CD14-positive monocyte (primary cell): ENCODE measurements around the gene HPS5. TPM values are rescaled to one million over a fixed set of nuclear protein-coding genes. Genes with fewer than 3 reads are reported as not detected.
"Not testable (repeated sequence)": the region's sequence is repeated elsewhere in the genome, so short reads cannot be mapped to it uniquely, and the experiment has no call there.

Source experiments
- DNase-seq, 3 donors: peaks; one replicate each; pipeline ENCODE4 v3.0.0-alpha.2; 2011 to 2022
- H2AFZ ChIP-seq: 2 replicates; pipeline ENCODE4 v1.6.0; 2012; ENCODE audit warnings: mild to moderate bottlenecking, low read depth, low read length, inconsistent platforms; ENCODE audit not compliant: insufficient read depth, poor library complexity, severe bottlenecking
- H3K27ac ChIP-seq, 2 donors: 1 replicate in 1 of 2; 2 replicates in 1 of 2; pipeline ENCODE4 v1.5.1; 2012 to 2013; ENCODE audit warnings: low read length in 2 of 2, control low read depth in 1 of 2, inconsistent platforms in 1 of 2, low read depth in 1 of 2, mild to moderate bottlenecking in 1 of 2
- H3K27me3 ChIP-seq, 2 donors: one replicate each; pipeline versions ENCODE4 v1.6.0 to v1.6.1; 2011 to 2013; ENCODE audit warnings: low read length in 2 of 2; ENCODE audit not compliant: control insufficient read depth in 2 of 2, insufficient read depth in 2 of 2
- H3K36me3 ChIP-seq, 2 donors: replicated peaks in 1 of 2; 1 replicate in 1 of 2; 2 replicates in 1 of 2; pipeline versions ENCODE4 v1.5.1 to v1.6.1; 2012 to 2013; ENCODE audit warnings: low read length in 2 of 2, control low read depth in 1 of 2, inconsistent platforms in 1 of 2, mild to moderate bottlenecking in 1 of 2; ENCODE audit not compliant: insufficient read depth in 2 of 2, control insufficient read depth in 1 of 2
- H3K4me1 ChIP-seq, 2 donors: 1 replicate in 1 of 2; 2 replicates in 1 of 2; pipeline versions ENCODE4 v1.5.1 to v1.6.1; 2012 to 2013; ENCODE audit warnings: low read length in 2 of 2, control low read depth in 1 of 2, inconsistent platforms in 1 of 2, mild to moderate bottlenecking in 1 of 2, moderate library complexity in 1 of 2; ENCODE audit not compliant: insufficient read depth in 2 of 2, control insufficient read depth in 1 of 2
- H3K4me2 ChIP-seq: replicated peaks from 2 replicates; pipeline ENCODE3; 2012; ENCODE audit warnings: low read length, moderate library complexity, mild to moderate bottlenecking; ENCODE audit not compliant: poor library complexity, severe bottlenecking; ENCODE audit errors: extremely low read depth
- H3K4me3 ChIP-seq, 3 experiments: fragments of 200-600 bp in 1 of 3; sonication (generic) in 1 of 3; replicated peaks in 1 of 3; 1 replicate in 2 of 3; 2 replicates in 1 of 3; pipeline ENCODE4 v1.5.1; 2011 to 2013; ENCODE audit warnings: low read length in 3 of 3, mild to moderate bottlenecking in 3 of 3, control low read depth in 2 of 3, low read depth in 2 of 3, inconsistent platforms in 1 of 3, moderate library complexity in 1 of 3
- H3K79me2 ChIP-seq: 2 replicates; pipeline ENCODE4 v1.6.0; 2012; ENCODE audit warnings: mild to moderate bottlenecking, control low read depth, inconsistent platforms, low read length, moderate library complexity; ENCODE audit not compliant: insufficient read depth
- H3K9ac ChIP-seq: 2 replicates; pipeline ENCODE4 v1.6.0; 2017; ENCODE audit warnings: low read length, mild to moderate bottlenecking; ENCODE audit not compliant: insufficient read depth, poor library complexity, severe bottlenecking
- H3K9me3 ChIP-seq, 2 donors: replicated peaks in 1 of 2; 1 replicate in 1 of 2; 2 replicates in 1 of 2; pipeline versions ENCODE4 v1.5.1 to v1.6.1; 2012 to 2013; ENCODE audit warnings: low read length in 2 of 2, control low read depth in 1 of 2; ENCODE audit not compliant: control insufficient read depth in 1 of 2, insufficient read depth in 1 of 2
- H4K20me1 ChIP-seq: 2 replicates; pipeline ENCODE4 v1.6.0; 2012; ENCODE audit warnings: mild to moderate bottlenecking, low read length, control low read depth, moderate library complexity; ENCODE audit not compliant: insufficient read depth
- H3K27ac Mint-ChIP-seq, 7 donors: one replicate each; pipeline ENCODE4 v1.8.0; 2020; ENCODE audit warnings: mild to moderate bottlenecking in 7 of 7, mixed read lengths in 7 of 7, moderate library complexity in 6 of 7, inconsistent platforms in 2 of 7
- H3K27me3 Mint-ChIP-seq, 3 donors: one replicate each; pipeline ENCODE4 v1.8.0; 2021 to 2022; ENCODE audit warnings: low read depth in 3 of 3, mild to moderate bottlenecking in 3 of 3, mixed read lengths in 3 of 3, moderate library complexity in 3 of 3, inconsistent platforms in 1 of 3
- H3K36me3 Mint-ChIP-seq, 2 donors: one replicate each; pipeline ENCODE4 v1.8.0; 2020; ENCODE audit warnings: mixed read lengths in 2 of 2, inconsistent platforms in 1 of 2, mild to moderate bottlenecking in 1 of 2
- H3K4me1 Mint-ChIP-seq: one replicate; pipeline ENCODE4 v1.8.0; 2020; ENCODE audit warnings: mild to moderate bottlenecking, mixed read lengths
- H3K4me3 Mint-ChIP-seq, 2 donors: one replicate each; pipeline ENCODE4 v1.8.0; 2020; ENCODE audit warnings: mild to moderate bottlenecking in 2 of 2, mixed read lengths in 2 of 2, moderate library complexity in 1 of 2
- H3K9me3 Mint-ChIP-seq, 7 donors: one replicate each; pipeline ENCODE4 v1.8.0; 2020 to 2022; ENCODE audit warnings: mixed read lengths in 7 of 7, mild to moderate bottlenecking in 6 of 7, moderate library complexity in 6 of 7, inconsistent platforms in 2 of 7
- WGBS: methylation state at CpG from one replicate; pipeline ENCODE4 v1.1.5; 2013; ENCODE audit warnings: missing lambda C conversion rate; ENCODE audit not compliant: insufficient coverage; 5-methylcytosine and 5-hydroxymethylcytosine counted together
- intact Hi-C, 2 donors: fragments of 100-400 bp; cut with micrococcal nuclease; formaldehyde crosslinking; loops; one replicate each; pipeline versions ENCODE4 v1.15.0 to v1.15.1; 2023
- polyA plus RNA-seq, 3 donors: library from polyadenylated mRNA; depleted of rRNA in 1 of 3; unstranded in 2 of 3; stranded (reverse) in 1 of 3; fragments of 300-500 nt in 2 of 3; fragments of >200 nt in 1 of 3; fragmentation: Illumina TruSeq in 2 of 3; gene quantifications; 1 replicate in 2 of 3; 2 replicates in 1 of 3; pipeline ENCODE4 v1.2.3, GENCODE V29; 2012 to 2021
- TF ChIP-seq, protein P1 (sequence below): fragments of 200-600 bp; IDR thresholded peaks from one replicate; pipeline ENCODE4 v1.8.0; 2022; ENCODE audit warnings: antibody characterized with exemption, mild to moderate bottlenecking

Gene HPS5
- polyA plus RNA-seq, 3 donors, result 11.4 to 17.7 (median 12.9) TPM

DNA sequence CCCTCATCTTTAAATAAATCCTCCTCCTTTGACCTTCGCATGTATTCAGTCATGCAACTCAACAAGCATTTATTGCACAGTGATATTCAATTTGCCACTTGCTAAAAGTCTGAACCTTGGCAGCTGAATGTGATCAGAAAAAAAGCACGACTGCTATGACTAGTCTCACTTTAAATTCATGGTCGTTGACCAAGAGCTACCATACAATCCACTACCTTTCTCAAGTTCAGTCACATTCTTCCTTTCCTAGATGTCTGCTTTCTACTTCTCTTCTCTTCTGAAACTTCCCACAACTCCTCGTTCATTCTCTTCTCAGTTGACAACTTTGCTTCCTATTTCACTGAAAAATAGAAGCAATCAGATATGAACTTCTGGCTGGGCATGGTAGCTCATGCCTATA lies 57.9 kb downstream of the HPS5 start:
- Histone ChIP-seq H3K9me3 (peaks cover 0 to 6% of the 10 kb centered on the region in 2 donors), H3K27ac (no peak overlapping the region), H3K4me2 (no peak overlapping the region), H3K27me3 (peaks cover 0 to 4% of the 10 kb centered on the region in 2 donors), H2AFZ (no peak overlapping the region), H3K9ac (no peak overlapping the region), H3K4me3 (no peak overlapping the region), H3K36me3 (no peaks in the 10 kb centered on the region), H3K4me1 (peaks cover 10 to 13% of the 10 kb centered on the region in 2 donors), H3K79me2 (no peaks in the 10 kb centered on the region), H4K20me1 (no peaks in the 10 kb centered on the region)
- TF ChIP-seq, protein P1, sequence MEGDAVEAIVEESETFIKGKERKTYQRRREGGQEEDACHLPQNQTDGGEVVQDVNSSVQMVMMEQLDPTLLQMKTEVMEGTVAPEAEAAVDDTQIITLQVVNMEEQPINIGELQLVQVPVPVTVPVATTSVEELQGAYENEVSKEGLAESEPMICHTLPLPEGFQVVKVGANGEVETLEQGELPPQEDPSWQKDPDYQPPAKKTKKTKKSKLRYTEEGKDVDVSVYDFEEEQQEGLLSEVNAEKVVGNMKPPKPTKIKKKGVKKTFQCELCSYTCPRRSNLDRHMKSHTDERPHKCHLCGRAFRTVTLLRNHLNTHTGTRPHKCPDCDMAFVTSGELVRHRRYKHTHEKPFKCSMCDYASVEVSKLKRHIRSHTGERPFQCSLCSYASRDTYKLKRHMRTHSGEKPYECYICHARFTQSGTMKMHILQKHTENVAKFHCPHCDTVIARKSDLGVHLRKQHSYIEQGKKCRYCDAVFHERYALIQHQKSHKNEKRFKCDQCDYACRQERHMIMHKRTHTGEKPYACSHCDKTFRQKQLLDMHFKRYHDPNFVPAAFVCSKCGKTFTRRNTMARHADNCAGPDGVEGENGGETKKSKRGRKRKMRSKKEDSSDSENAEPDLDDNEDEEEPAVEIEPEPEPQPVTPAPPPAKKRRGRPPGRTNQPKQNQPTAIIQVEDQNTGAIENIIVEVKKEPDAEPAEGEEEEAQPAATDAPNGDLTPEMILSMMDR, result no peak
- H3K36me3 Mint-ChIP-seq, result no peaks in the 10 kb centered on the region
- peaks cover 31% of the 10 kb centered on the region for H3K4me1 Mint-ChIP-seq
- no peak for DNase-seq
- intact Hi-C loops, result no loop called here
- WGBS, result 79% methylated on average over 4 of the region's 4 CpGs
- peak overlapping the region in 3 of 7 donors; percentile 6 to 57 (median 12) for H3K27ac Mint-ChIP-seq
- peaks cover 0 to 5% (median 3%) of the 10 kb centered on the region in 7 donors for H3K9me3 Mint-ChIP-seq
- H3K27me3 Mint-ChIP-seq, result peaks cover 0 to 4% (median 2%) of the 10 kb centered on the region in 3 donors
- H3K4me3 Mint-ChIP-seq, result no peak overlapping the region

DNA sequence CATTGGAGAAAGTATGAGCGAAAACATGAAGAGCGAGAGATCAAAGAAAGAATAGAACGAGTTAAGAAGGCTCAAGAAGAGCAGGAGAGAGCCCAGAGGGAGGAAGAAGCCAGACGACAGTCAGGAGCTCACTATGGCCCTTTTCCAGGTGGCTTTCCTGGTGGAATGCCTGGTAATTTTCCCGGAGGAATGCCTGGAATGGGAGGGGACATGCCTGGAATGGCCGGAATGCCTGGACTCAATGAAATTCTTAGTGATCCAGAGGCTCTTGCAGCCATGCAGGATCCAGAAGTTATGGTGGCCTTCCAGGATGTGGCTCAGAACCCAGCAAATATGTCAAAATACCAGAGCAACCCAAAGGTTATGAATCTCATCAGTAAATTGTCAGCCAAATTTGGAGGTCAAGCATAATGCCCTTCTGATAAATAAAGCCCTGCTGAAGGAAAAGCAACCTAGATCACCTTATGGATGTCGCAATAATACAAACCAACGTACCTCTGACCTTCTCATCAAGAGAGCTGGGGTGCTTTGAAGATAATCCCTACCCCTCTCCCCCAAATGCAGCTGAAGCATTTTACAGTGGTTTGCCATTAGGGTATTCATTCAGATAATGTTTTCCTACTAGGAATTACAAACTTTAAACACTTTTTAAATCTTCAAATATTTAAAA lies 59.1 kb downstream of the HPS5 start:
- H2AFZ ChIP-seq, H3K9me3 Mint-ChIP-seq, H3K36me3 Mint-ChIP-seq, H3K9me3 ChIP-seq, H3K4me2 ChIP-seq, H3K27ac ChIP-seq, H3K4me3 ChIP-seq, H3K9ac ChIP-seq, H3K27me3 Mint-ChIP-seq, H4K20me1 ChIP-seq, DNase-seq, intact Hi-C loops, H3K27me3 ChIP-seq, H3K27ac Mint-ChIP-seq, H3K4me3 Mint-ChIP-seq, H3K79me2 ChIP-seq, H3K36me3 ChIP-seq: not testable (repeated sequence)
- 91% methylated on average over 4 of the region's 8 CpGs for WGBS
- peaks cover 26% of the 10 kb centered on the region for H3K4me1 Mint-ChIP-seq
- H3K4me1 ChIP-seq, result peaks cover 10 to 13% of the 10 kb centered on the region in 2 donors
